Measurements from ENCODE around the gene TEX264.

GRCh38 chr3:51711352-51712037 is 40.4 kb downstream of the TEX264 start:
- TF ChIP-seq CTCF (IDR thresholded peaks at IDR 0.05) (no peak), EZH2 (IDR thresholded peaks at IDR 0.05) (no peak)

Measured in neural progenitor cell (in vitro differentiated cells).